ENCODE data around the gene CSMD2. TPM values are rescaled to one million over a fixed set of nuclear protein-coding genes. Genes with fewer than 3 reads are reported as not detected.

CSMD2 gene
- total RNA-seq, 2 donors from 2014 or later, result not detected

DNA sequence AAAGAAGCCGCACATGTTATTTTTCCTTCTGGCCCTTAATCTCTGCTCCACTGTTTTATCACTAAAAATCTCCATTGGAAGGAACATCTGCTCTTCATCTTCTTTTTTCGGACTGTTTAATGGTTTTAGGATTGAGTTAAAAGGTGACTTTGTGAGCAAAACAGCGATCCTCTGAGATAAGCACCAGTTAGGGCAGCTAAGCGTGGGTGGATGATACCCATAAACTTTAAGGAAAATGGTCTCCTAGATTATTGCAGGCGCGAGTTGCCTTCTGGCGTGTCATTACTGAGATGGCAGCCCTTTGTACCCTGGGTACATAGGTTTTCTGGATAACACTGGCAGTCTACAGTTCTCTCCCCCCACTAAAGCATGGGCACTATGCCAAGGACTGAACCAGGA is 345.1 kb downstream of the CSMD2 start:
- Mint-ChIP-seq H3K36me3 (ENCODE audit: low read depth) (peaks cover 2% of the 10 kb centered on the region), H3K27me3 (peaks cover 31% of the 10 kb centered on the region)
- DNase-seq, result no peak

DNA sequence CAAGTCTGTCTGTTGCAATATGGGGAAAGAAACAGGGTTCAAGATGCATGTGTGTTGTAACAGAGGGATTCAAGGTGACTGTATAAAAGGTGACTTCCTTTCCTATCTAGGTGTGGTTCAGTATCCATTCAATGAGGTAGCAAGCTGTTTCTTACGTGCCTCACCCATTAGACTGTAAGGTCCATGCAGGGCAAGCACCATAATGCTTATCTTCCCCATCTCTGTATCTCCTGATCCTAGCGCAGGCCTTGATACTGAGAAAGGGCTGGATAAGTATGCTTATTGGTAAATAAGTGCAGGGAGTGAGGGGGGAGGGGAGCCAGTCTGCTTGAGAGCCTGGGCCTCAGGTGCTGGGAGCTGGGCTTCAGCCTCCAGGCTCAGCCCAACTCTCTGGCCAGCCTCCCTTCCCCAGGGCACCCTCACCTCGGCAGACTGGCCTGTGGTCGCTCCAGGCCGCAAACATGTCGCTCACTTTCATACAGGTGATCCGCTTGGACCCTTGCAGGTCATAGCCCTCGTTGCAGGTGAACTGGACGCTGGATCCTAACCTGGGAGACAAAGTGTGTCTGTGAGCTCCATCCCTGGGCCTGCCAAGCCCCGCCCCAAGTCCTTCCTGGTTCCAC is 345.6 kb downstream of the CSMD2 start:
- H3K4me1 Mint-ChIP-seq, result no peaks in the 10 kb centered on the region
- H3K36me3 Mint-ChIP-seq (ENCODE audit: low read depth), result peaks cover 2% of the 10 kb centered on the region
- ATAC-seq (no peak), DNase-seq (no peak)
- H3K27ac Mint-ChIP-seq, result no peak overlapping the region
- no peaks in the 10 kb centered on the region for H3K9me3 ChIP-seq (ENCODE audit: control insufficient read depth, low read length, poor library complexity, severe bottlenecking)
- H3K27me3 Mint-ChIP-seq, result peaks cover 36% of the 10 kb centered on the region
- no peak overlapping the region for H3K4me3 Mint-ChIP-seq

More for the DNA sequence above, 345.1 kb downstream of the CSMD2 start:
- Mint-ChIP-seq H3K4me1 (no peaks in the 10 kb centered on the region), H3K27ac (no peak overlapping the region), H3K4me3 (no peak overlapping the region)
- H3K9me3 ChIP-seq (ENCODE audit: control insufficient read depth, low read length, poor library complexity, severe bottlenecking), result no peaks in the 10 kb centered on the region
- ATAC-seq, result no peak

DNA sequence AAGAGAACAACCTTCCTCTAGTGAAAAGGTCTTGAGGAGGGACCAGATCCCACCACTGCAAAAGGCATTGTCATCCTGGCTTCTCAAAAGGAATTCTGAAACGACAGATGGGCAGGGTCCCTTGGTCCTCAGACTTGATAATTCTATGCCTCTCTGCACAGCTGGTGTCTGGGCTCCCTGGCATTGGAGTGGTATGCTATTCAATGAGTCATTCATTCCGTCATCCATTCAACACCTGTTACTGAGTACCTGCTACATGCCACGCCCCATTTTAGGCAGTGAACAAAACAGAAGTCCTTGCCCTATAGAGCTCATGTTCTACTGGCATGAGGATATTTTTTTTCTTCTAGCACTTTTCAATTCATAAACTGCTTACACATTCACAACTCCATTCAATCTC is 347.0 kb downstream of the CSMD2 start:
- no peak for ATAC-seq
- no peak for DNase-seq
- Mint-ChIP-seq H3K4me3 (no peak overlapping the region), H3K4me1 (no peaks in the 10 kb centered on the region), H3K27ac (no peak overlapping the region), H3K27me3 (peaks cover 40% of the 10 kb centered on the region), H3K36me3 (ENCODE audit: low read depth) (peaks cover 2% of the 10 kb centered on the region)
- H3K9me3 ChIP-seq (ENCODE audit: control insufficient read depth, low read length, poor library complexity, severe bottlenecking), result no peaks in the 10 kb centered on the region

DNA sequence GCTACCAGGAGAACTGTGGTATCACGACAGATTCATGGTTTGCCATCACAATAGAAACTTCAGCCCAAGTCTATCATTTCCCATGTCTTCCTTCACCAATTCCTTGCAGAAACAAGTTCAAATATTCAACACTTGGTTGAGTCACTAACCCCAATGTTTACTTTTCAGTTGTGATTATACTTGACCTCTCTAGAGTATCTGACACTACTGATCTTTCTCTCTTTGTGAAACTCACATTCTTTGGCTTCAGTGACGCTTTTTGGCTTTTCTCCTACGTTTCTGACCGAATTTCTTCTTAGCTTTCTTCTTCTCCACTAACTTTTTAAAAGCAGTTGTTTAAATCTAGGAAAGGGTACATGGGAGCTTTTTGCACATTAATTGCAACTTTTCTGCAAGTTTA is 350.0 kb downstream of the CSMD2 start:
- Mint-ChIP-seq H3K27ac (no peak overlapping the region), H3K36me3 (ENCODE audit: low read depth) (no peaks in the 10 kb centered on the region), H3K4me3 (no peak overlapping the region), H3K4me1 (no peaks in the 10 kb centered on the region), H3K27me3 (peaks cover 27% of the 10 kb centered on the region)
- no peak for DNase-seq
- no peak for ATAC-seq
- no peaks in the 10 kb centered on the region for H3K9me3 ChIP-seq (ENCODE audit: control insufficient read depth, low read length, poor library complexity, severe bottlenecking)

DNA sequence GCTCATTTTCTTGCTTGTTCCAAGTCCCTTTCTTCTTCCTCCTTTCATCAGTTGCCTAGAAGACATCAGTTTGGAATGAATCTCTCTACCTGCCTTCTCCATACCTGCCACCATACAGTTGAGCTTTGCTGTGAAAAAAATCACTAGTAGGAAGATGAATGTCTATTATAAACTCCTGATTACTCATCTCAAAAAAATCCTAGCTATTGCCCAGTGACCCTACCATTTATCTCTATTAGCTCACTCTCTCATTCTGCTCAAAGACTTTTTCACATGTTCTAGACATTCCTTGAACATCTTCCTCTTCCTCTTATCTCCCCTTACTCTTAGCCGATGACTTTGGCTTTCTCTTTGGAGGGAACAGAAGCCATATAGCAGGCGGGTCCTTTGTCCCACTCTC is 350.9 kb downstream of the CSMD2 start:
- Mint-ChIP-seq H3K4me3 (no peak overlapping the region), H3K27me3 (peaks cover 22% of the 10 kb centered on the region), H3K36me3 (ENCODE audit: low read depth) (no peaks in the 10 kb centered on the region), H3K27ac (no peak overlapping the region), H3K4me1 (no peaks in the 10 kb centered on the region)
- DNase-seq (no peak), ATAC-seq (no peak)
- H3K9me3 ChIP-seq (ENCODE audit: control insufficient read depth, low read length, poor library complexity, severe bottlenecking), result no peaks in the 10 kb centered on the region

DNA sequence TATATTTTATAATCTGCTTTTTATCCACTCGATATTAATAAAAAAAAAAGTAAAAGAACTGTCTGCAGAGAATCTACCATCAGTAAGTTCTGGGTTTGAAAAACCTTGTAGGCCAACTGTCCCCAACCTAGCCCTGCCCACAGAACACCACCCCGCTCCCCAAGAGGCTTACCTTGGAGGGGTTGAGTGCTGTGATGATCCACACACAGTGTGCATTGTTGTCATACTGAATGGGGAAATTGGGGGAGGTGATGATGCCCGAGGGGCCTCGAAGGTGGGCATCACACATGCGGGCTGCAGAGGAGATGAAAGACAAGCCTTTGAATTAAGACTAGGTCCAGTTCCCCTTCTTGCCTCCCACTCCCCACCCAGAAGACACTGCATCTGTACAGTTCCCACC is 354.5 kb downstream of the CSMD2 start:
- no peaks in the 10 kb centered on the region for H3K9me3 ChIP-seq (ENCODE audit: control insufficient read depth, low read length, poor library complexity, severe bottlenecking)
- ATAC-seq (no peak), DNase-seq (no peak)
- Mint-ChIP-seq H3K36me3 (ENCODE audit: low read depth) (no peaks in the 10 kb centered on the region), H3K27me3 (peaks cover 18% of the 10 kb centered on the region), H3K4me3 (no peak overlapping the region), H3K4me1 (no peaks in the 10 kb centered on the region), H3K27ac (no peak overlapping the region)

DNA sequence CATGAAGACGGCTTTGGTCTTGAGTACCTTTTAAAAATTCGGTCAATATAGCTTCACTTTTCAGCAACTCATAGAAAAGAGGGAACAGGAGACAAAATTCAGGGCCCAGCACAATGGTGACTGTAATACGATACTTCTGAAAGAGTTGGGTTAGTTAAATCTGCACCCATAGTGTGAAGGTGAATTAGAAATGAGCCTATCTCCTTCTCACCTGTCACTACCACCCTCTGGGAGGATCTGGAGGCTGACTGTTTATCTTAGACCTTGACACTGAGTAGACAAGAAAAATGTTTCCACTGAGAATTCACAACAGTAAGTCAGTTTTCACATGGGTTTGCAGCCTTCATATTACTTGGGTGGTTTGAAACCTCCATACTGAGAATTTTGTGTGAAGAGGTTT is 359.0 kb downstream of the CSMD2 start:
- no peak overlapping the region for H3K4me3 Mint-ChIP-seq
- no peaks in the 10 kb centered on the region for H3K27me3 Mint-ChIP-seq
- no peaks in the 10 kb centered on the region for H3K4me1 Mint-ChIP-seq
- H3K27ac Mint-ChIP-seq, result no peak overlapping the region
- no peaks in the 10 kb centered on the region for H3K9me3 ChIP-seq (ENCODE audit: control insufficient read depth, low read length, poor library complexity, severe bottlenecking)
- ATAC-seq (no peak), DNase-seq (no peak)
- no peaks in the 10 kb centered on the region for H3K36me3 Mint-ChIP-seq (ENCODE audit: low read depth)

DNA sequence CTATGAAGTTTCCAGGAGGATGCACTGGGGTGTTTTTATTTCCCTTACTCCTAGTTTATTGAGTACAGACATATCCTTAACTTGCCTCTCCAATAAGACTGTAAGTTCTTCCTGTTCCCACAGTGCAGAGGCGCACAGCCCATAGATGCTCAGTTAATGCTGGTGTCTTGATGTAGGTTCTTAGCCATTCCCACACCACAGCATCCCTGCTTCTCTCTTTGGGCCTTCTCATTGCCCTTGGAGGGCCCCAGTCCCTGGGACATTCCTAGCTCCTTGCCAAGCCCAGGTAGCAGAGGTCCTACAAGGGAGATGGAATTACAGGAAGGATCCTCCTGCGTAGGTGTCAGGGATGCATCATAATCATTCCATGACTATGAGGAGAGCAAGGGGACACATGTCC is 362.8 kb downstream of the CSMD2 start:
- Mint-ChIP-seq H3K36me3 (ENCODE audit: low read depth) (no peaks in the 10 kb centered on the region), H3K4me3 (no peak overlapping the region), H3K27ac (no peak overlapping the region), H3K27me3 (no peaks in the 10 kb centered on the region), H3K4me1 (no peaks in the 10 kb centered on the region)
- no peak for ATAC-seq
- DNase-seq, result no peak
- H3K9me3 ChIP-seq (ENCODE audit: control insufficient read depth, low read length, poor library complexity, severe bottlenecking), result no peaks in the 10 kb centered on the region

DNA sequence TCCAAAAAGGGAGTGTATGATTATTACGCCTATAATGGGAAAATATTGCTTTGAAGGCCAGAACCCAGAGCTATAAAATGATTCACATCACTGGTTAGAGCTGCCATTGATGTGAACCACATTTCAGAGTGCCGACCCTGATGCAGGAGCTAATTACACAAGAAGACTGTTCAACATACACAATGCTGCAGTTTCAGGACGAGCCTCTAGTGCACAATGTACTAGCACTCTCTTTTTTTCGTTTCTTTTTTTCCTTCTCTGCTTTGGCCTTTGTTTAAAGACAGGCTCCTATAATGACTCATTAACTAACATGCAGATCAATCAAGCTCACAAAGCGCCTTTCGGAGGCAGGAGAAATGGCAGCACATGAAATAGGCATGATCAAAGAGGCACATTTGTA is 367.2 kb downstream of the CSMD2 start:
- DNase-seq, result no peak
- H3K4me3 Mint-ChIP-seq, result no peak overlapping the region

DNA sequence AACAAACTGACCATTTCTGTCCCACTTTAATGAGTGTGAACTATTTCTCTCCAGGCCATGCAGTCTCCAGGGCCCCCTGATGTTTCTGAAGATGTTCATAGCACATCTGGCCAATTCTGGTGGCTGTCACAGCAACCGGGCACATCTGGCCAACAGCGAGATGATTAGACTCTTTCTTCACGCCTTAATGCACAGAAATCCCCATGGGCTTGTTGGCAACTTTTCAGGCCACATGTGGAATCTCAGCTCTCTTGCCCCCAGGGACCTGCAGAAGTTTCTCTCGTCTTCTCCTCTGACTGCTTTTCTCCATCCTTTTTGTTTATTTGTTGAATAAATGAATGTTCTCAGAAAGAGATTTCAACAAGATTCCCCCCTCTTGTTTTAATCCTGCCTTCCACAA is 372.4 kb downstream of the CSMD2 start:
- Mint-ChIP-seq H3K36me3 (ENCODE audit: low read depth) (no peaks in the 10 kb centered on the region), H3K27ac (no peak overlapping the region), H3K4me3 (no peak overlapping the region), H3K4me1 (no peaks in the 10 kb centered on the region), H3K27me3 (peaks cover 3% of the 10 kb centered on the region)
- H3K9me3 ChIP-seq (ENCODE audit: control insufficient read depth, low read length, poor library complexity, severe bottlenecking), result peaks cover 3% of the 10 kb centered on the region
- no peak for DNase-seq
- ATAC-seq, result no peak

More for the DNA sequence above, 367.2 kb downstream of the CSMD2 start:
- H3K36me3 Mint-ChIP-seq (ENCODE audit: low read depth), result no peaks in the 10 kb centered on the region
- H3K27ac Mint-ChIP-seq, result no peak overlapping the region
- peaks cover 3% of the 10 kb centered on the region for H3K9me3 ChIP-seq (ENCODE audit: control insufficient read depth, low read length, poor library complexity, severe bottlenecking)
- no peaks in the 10 kb centered on the region for H3K27me3 Mint-ChIP-seq
- no peak for ATAC-seq
- H3K4me1 Mint-ChIP-seq, result no peaks in the 10 kb centered on the region

DNA sequence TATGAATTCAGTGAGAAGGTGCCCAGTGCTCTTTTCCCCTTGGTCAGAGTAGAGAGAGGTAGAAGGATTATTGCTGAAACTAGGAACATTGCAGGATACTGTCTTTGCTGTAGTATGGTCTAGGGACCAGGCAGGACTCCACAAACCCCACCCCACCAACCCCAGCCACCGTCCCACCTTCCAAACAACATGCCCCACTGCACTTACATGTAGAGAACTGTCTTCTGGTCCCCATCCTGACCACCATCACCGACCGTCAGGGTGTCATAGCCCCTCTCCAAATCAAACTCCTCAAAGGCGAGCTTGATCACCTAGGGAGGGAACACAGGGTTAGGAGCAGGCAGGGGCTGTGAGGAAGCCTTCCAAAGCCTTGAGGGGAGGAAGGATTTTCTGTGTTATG is 372.8 kb downstream of the CSMD2 start:
- ATAC-seq (no peak), DNase-seq (no peak)
- Mint-ChIP-seq H3K27ac (no peak overlapping the region), H3K27me3 (peaks cover 8% of the 10 kb centered on the region), H3K4me3 (no peak overlapping the region), H3K4me1 (no peaks in the 10 kb centered on the region), H3K36me3 (ENCODE audit: low read depth) (no peaks in the 10 kb centered on the region)
- H3K9me3 ChIP-seq (ENCODE audit: control insufficient read depth, low read length, poor library complexity, severe bottlenecking), result peaks cover 3% of the 10 kb centered on the region

DNA sequence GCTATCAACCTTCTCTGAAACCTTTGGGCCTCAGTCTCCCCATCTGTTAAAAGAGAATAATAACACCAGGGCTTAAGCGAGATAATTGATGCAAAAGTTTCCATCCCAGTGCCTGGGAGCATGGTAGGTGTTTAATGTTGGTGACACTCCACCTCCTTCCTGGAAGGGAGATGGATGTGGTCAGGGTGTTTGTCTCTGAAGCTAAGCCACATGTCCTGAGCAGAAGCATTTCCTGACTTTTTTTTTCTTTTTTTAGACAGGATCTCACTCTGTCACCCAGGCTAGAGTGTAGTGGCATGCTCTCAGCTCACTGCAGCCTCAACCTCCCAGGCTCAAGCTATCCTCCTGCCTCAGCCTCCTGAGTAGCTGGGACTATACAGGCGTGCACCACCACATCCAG is 373.8 kb downstream of the CSMD2 start:
- peaks cover 3% of the 10 kb centered on the region for H3K9me3 ChIP-seq (ENCODE audit: control insufficient read depth, low read length, poor library complexity, severe bottlenecking)
- no peak for DNase-seq
- no peak overlapping the region for H3K4me3 Mint-ChIP-seq
- H3K4me1 Mint-ChIP-seq, result no peaks in the 10 kb centered on the region
- peaks cover 15% of the 10 kb centered on the region for H3K27me3 Mint-ChIP-seq
- H3K36me3 Mint-ChIP-seq (ENCODE audit: low read depth), result no peaks in the 10 kb centered on the region
- no peak for ATAC-seq
- H3K27ac Mint-ChIP-seq, result no peak overlapping the region

DNA sequence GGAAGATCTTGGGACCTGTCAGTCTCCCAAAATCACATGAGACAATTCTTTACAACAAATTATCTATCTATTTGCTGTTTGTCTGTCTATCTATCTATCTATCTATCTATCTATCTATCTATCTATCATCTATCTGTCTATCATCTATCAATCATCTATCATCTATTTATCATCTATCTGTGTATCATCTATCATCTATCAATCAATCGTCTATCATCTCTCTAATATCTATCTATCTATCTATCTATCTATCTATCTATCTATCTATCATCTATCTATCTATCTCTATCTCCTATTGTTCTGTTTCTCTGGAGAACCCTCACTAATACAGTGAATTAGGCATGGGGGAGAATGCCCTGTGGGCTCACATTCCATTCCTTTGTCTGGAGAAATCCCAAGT is 374.5 kb downstream of the CSMD2 start:
- Mint-ChIP-seq H3K36me3 (ENCODE audit: low read depth) (no peaks in the 10 kb centered on the region), H3K4me3 (no peak overlapping the region), H3K4me1 (no peaks in the 10 kb centered on the region), H3K27ac (no peak overlapping the region), H3K27me3 (peaks cover 21% of the 10 kb centered on the region)
- DNase-seq (no peak), ATAC-seq (no peak)
- no peaks in the 10 kb centered on the region for H3K9me3 ChIP-seq (ENCODE audit: control insufficient read depth, low read length, poor library complexity, severe bottlenecking)

DNA sequence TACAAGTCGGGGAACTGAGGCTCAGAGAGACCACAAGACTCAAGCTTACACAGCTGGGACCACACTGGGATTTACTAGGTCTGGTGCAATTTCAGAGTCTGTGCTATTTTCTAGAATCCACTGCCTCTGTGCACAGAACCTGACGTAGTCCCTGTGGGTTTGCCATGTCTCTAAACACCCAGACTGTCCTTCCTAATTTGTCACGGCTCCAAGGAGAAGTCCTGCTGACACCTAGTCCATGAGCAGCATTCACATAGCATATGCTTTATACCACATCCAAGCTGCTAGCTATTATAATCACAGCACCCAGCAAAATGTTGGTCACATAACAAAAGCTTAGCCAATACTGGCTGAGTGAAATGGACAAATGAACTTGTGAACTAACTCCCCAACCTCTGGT is 380.2 kb downstream of the CSMD2 start:
- ATAC-seq (no peak), DNase-seq (no peak)
- Mint-ChIP-seq H3K27ac (no peak overlapping the region), H3K27me3 (peaks cover 57% of the 10 kb centered on the region), H3K4me3 (no peak overlapping the region), H3K4me1 (no peaks in the 10 kb centered on the region), H3K36me3 (ENCODE audit: low read depth) (no peaks in the 10 kb centered on the region)
- H3K9me3 ChIP-seq (ENCODE audit: control insufficient read depth, low read length, poor library complexity, severe bottlenecking), result no peaks in the 10 kb centered on the region

Data from T-helper 17 cell (primary cell).